ENCODE data around the gene NTHL1.
A peak's percentile ranks its signal among the peaks of the same experiment; 100 is the strongest.

Gene NTHL1

DNA sequence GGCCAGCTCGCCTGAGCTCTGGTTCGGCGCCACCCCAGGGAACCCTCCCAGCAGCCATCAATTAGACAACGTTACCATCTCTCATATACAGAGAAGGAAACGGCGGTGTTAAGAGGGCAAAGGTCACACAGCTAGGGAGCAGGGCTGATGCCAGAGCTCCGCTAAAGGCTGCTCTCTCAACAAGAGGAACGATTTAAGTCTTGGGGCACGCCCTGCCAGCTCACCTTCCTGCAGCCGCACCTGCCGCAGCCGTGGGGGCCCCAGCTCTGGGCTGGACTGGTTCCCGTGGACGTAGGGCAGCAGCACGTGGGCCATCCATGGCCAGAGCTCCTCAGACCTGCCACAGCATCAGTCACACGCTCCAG, 44.6 kb upstream of the NTHL1 start:
- H3K4me3 ChIP-seq (ENCODE audit: low read length): no peak overlapping the region
- DNase-seq (ENCODE audit: low read depth): no peak
- no peak for TF ChIP-seq CTCF (conservative IDR thresholded peaks at IDR 0.05; ENCODE audit: low read depth, low read length)

DNA sequence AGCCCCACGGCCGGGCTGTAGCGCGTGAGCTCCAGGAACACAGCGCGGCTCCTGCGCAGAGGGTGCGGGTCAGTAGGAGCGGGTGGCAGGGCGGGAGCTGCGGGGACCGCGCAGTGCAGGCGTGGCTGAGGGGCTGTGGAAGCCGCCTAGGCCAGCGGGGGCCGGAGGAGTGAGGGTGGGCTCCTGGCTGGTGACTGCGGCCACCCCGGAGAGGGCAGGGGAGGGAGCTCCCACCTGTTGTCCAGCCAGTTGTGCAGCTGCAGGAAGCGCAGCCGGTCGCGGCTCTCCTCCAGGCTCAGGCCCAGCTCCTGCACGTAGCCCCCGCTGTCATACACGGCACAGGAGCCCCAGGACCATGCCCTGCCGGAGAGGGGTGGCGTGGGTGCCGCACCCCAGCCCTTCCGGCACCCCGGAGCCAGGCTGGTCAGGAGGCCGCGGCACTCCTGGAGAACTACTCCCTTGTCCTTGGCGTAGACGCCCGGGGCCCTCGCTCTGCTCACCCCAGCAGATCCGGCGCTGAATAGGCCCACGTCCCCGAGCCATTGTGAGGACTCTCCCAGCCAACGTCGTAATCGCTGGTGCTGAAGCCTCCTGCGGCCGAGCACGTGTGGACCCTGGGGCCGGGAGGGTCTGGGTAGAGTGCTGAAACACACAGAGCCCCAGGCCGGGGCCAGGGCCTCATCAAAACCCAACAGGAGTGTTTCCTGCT, 44.1 kb upstream of the NTHL1 start:
- DNase-seq (ENCODE audit: low read depth): no peak
- no peak for TF ChIP-seq CTCF (conservative IDR thresholded peaks at IDR 0.05; ENCODE audit: low read depth, low read length)
- H3K4me3 ChIP-seq (ENCODE audit: low read length): peak overlapping the region; percentile 8

GRCh38 chr16:2090777-2091546, 43.3 kb upstream of the NTHL1 start:
- TF ChIP-seq CTCF (conservative IDR thresholded peaks at IDR 0.05; ENCODE audit: low read depth, low read length): peak; percentile 29
- no peak overlapping the region for H3K4me3 ChIP-seq (ENCODE audit: low read length)

GRCh38 chr16:2090481-2090776, 42.8 kb upstream of the NTHL1 start:
- H3K4me3 ChIP-seq (ENCODE audit: low read length): no peak overlapping the region
- TF ChIP-seq CTCF (conservative IDR thresholded peaks at IDR 0.05; ENCODE audit: low read depth, low read length): no peak

More at GRCh38 chr16:2090777-2091546, 43.3 kb upstream of the NTHL1 start:
- no peak for DNase-seq (ENCODE audit: low read depth)

GRCh38 chr16:2089706-2090480, 42.3 kb upstream of the NTHL1 start:
- no peak overlapping the region for H3K4me3 ChIP-seq (ENCODE audit: low read length)
- DNase-seq (ENCODE audit: low read depth): no peak
- TF ChIP-seq CTCF (conservative IDR thresholded peaks at IDR 0.05; ENCODE audit: low read depth, low read length): no peak

More at GRCh38 chr16:2090481-2090776, 42.8 kb upstream of the NTHL1 start:
- no peak for DNase-seq (ENCODE audit: low read depth)

DNA sequence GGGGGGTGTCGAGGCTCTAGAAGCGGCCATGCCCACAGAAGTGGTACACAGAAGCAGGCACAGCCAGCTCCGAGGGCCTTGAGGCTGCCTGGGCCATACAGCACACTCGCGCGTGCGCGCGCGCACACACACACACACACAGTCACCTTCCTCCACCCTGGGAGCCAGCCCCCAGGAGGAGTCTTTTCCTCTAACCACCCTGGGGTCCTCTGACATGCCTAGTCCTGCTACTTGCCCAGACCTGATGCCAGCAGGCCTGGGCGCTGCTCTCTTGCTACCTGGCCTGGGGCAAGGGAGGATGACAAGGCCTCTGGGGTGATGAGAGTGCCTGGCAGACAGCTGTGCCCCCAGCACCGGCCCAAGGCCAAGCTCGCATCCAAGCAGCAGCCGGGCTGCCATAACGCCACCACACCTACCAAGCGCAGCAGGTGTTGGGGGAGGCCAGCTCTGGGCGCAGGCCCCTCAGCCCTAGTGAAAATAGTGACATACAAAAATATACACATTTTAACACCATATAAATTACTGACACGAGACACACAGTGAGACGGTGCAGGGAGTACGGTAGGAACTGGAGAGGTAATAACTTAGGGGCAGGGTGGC, 41.2 kb upstream of the NTHL1 start:
- TF ChIP-seq CTCF (conservative IDR thresholded peaks at IDR 0.05; ENCODE audit: low read depth, low read length): no peak
- no peak overlapping the region for H3K4me3 ChIP-seq (ENCODE audit: low read length)
- no peak for DNase-seq (ENCODE audit: low read depth)
